PC-9 (cell line): ENCODE results near the gene GLDN. TPM values are rescaled to one million over a fixed set of nuclear protein-coding genes. Genes with fewer than 3 reads are reported as not detected.
A peak's percentile ranks its signal among the peaks of the same experiment; 100 is the strongest.

Source experiments
- BruUV-seq: library from RNA; stranded (reverse); fragments of 400-500 nt; replicated peaks from 2 replicates; lab custom pipeline; 2021; lab: Mats Ljungman, UMichigan
- CTCF ChIA-PET: fragments of 300-600 bp; sonication (Branson Sonifier 250); formaldehyde crosslinking; loops from one replicate; lab custom pipeline; 2022; ENCODE audit warnings: antibody characterized with exemption; lab: Charles Lee
- POLR2A ChIA-PET: fragments of 300-600 bp; sonication (Branson Sonifier 250); formaldehyde crosslinking; loops from one replicate; lab custom pipeline; 2022; ENCODE audit warnings: antibody characterized with exemption; ENCODE audit not compliant: unreplicated experiment; lab: Charles Lee
- DNase-seq, 2 experiments: peaks; one replicate each; pipeline versions ENCODE4 v3.0.0 to v3.0.0-alpha.2; 2015 to 2022; ENCODE audit warnings: mixed read lengths in 1 of 2
- H2AFZ ChIP-seq: fragments of 200-600 bp; sonication (generic); 2 replicates; pipeline ENCODE4 v1.8.1; 2017; ENCODE audit warnings: antibody characterized with exemption
- H3F3A ChIP-seq: fragments of 200-600 bp; sonication (generic); 2 replicates; pipeline ENCODE4 v1.8.1; 2017; ENCODE audit warnings: antibody characterized with exemption, mild to moderate bottlenecking, low read depth; ENCODE audit not compliant: insufficient read depth
- H3K27ac ChIP-seq: fragments of 200-600 bp; sonication (generic); 2 replicates; pipeline ENCODE4 v1.6.1; 2016; ENCODE audit warnings: mixed run types
- H3K27me3 ChIP-seq: fragments of 200-600 bp; sonication (generic); 2 replicates; pipeline ENCODE4 v1.6.1; 2016; ENCODE audit warnings: low read depth, mixed run types; ENCODE audit not compliant: insufficient read depth
- H3K36me3 ChIP-seq: fragments of 200-600 bp; sonication (generic); 2 replicates; pipeline ENCODE4 v1.6.1; 2016; ENCODE audit warnings: low read depth, mixed run types
- H3K4me1 ChIP-seq: fragments of 200-600 bp; sonication (generic); replicated peaks from 2 replicates; pipeline ENCODE4 v1.6.1; 2016; ENCODE audit warnings: mixed run types; ENCODE audit not compliant: insufficient read depth
- H3K4me2 ChIP-seq: fragments of 200-600 bp; sonication (generic); 2 replicates; pipeline ENCODE4 v1.6.1; 2017; ENCODE audit warnings: mixed run types
- H3K4me3 ChIP-seq: fragments of 200-600 bp; sonication (generic); 2 replicates; pipeline ENCODE4 v1.6.1; 2016; ENCODE audit warnings: mixed run types
- H3K79me2 ChIP-seq: fragments of 200-600 bp; sonication (generic); 2 replicates; pipeline ENCODE4 v1.6.1; 2017; ENCODE audit warnings: low read depth, mixed run types
- H3K9me2 ChIP-seq: fragments of 200-600 bp; sonication (generic); 2 replicates; pipeline ENCODE4 v1.8.1; 2017; ENCODE audit warnings: mild to moderate bottlenecking; ENCODE audit not compliant: insufficient read depth
- H3K9me3 ChIP-seq: fragments of 200-600 bp; sonication (generic); 2 replicates; pipeline ENCODE4 v1.8.1; 2016; ENCODE audit warnings: low read depth; ENCODE audit not compliant: insufficient read depth
- H4K20me1 ChIP-seq: fragments of 200-600 bp; sonication (generic); 2 replicates; pipeline ENCODE4 v1.8.1; 2017; ENCODE audit not compliant: insufficient read depth
- EZH2 ChIP-seq: fragments of 200-600 bp; sonication (generic); IDR thresholded peaks from 2 replicates; pipeline ENCODE4 v1.8.0; 2017; ENCODE audit warnings: antibody characterized with exemption, low read depth
- intact Hi-C: fragments of 100-400 bp; cut with micrococcal nuclease; formaldehyde crosslinking; loops from one replicate; pipeline ENCODE4 v1.10.0; 2022; ENCODE audit not compliant: unreplicated experiment
- total RNA-seq: library from RNA; stranded (reverse); gene quantifications from 2 replicates; pipeline ENCODE4 v1.2.3, GENCODE V29; 2021
- TF ChIP-seq, protein P1 (sequence below): fragments of 200-600 bp; sonication (generic); conservative IDR thresholded peaks from 2 replicates; pipeline ENCODE4 v1.6.1; 2017; ENCODE audit warnings: mixed run types, antibody characterized with exemption, mild to moderate bottlenecking, moderate library complexity

Gene GLDN
- total RNA-seq, 1 experiment from 2014 or later: not detected

DNA sequence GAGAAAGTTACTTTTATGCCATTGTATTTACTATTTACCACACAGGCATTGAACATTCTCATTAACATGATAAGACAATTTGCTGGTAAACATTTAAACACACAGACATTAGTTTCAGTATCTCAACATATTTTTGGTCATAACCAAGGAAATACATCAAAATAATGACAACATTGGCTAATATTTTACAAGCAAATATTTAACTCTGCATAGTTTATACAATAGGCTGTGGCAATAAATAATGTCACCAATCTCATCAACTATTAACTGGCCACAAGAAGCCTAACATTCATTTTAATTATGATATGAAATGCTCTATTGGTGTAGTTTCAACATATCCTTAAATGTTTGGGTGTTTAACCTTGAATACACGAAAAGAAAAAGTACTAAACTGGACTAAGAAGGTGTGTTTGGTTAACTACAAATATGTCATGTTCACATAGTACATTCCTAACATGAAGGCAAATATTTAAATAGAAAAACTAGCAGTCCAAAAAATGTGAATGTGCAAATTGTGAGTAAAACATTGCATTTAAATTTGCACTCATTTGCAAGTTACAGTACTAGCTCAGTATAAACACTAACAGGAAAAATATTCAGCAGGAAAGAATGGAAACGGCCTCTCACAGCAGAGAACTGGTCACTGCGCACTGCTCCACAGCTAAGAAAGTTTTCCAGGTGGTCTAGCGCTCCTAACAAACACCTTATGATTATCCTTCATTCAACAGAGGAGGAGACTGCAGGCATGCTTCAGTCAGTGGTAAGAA, 106.6 kb downstream of the GLDN start:
- Histone ChIP-seq H2AFZ (no peak overlapping the region), H3K27ac (no peak overlapping the region), H3K9me3 (no peaks in the 10 kb centered on the region), H3K27me3 (no peaks in the 10 kb centered on the region), H3K4me2 (no peak overlapping the region), H3K4me3 (no peak overlapping the region), H3K4me1 (peaks cover 24% of the 10 kb centered on the region), H4K20me1 (no peaks in the 10 kb centered on the region), H3K79me2 (no peaks in the 10 kb centered on the region), H3F3A (peaks cover 13% of the 10 kb centered on the region), H3K36me3 (peaks cover 4% of the 10 kb centered on the region; the same call in 1 of the 2 replicates), H3K9me2 (no peaks in the 10 kb centered on the region)
- ChIA-PET CTCF (no interaction called here), POLR2A (interaction anchor here (0.7 kb wide), 1 partner anchor 802 kb away, joined by 5 read pairs; no protein-coding TSS in a partner anchor)
- no peak for DNase-seq
- BruUV-seq: no TSS peak
- intact Hi-C loops: no loop called here
- TF ChIP-seq, protein P1, sequence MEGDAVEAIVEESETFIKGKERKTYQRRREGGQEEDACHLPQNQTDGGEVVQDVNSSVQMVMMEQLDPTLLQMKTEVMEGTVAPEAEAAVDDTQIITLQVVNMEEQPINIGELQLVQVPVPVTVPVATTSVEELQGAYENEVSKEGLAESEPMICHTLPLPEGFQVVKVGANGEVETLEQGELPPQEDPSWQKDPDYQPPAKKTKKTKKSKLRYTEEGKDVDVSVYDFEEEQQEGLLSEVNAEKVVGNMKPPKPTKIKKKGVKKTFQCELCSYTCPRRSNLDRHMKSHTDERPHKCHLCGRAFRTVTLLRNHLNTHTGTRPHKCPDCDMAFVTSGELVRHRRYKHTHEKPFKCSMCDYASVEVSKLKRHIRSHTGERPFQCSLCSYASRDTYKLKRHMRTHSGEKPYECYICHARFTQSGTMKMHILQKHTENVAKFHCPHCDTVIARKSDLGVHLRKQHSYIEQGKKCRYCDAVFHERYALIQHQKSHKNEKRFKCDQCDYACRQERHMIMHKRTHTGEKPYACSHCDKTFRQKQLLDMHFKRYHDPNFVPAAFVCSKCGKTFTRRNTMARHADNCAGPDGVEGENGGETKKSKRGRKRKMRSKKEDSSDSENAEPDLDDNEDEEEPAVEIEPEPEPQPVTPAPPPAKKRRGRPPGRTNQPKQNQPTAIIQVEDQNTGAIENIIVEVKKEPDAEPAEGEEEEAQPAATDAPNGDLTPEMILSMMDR: no peak
- TF ChIP-seq EZH2: no peak

DNA sequence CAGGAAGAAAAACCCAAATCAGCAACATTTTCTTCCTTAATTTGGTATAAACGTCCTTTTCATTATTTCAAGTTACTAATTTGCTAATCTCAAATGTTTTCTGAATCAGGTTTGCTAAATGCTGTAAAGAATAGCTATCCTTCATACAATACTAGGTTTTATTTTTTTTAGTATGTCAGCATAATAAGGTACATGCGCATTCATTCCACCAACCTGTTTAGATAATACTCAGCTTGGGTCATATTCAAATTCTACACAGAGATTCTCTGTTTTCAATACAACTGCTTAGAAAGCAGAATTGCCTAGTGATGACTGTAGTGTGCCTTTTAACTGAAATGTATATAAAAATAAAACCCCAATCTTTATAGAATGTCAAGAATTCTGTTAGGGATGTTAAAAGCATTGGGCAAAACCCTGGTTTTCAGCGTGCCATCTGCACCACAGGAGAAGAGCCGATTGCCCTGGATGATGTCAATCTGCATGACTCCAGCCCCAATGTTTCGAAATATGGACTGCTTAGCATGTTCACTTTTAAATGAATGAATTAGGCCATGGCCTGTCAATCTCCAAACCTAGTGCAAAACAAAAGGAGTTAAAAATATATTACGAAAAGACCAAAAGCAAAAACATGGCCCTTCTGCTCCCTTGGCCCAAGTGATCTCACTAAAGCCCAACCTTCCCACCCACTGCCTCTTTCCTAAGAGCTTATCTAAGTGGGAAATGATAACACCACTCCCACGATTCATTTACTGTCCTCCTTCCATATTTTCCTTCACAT, 107.4 kb downstream of the GLDN start:
- Histone ChIP-seq H3K9me3 (no peaks in the 10 kb centered on the region), H3K79me2 (no peaks in the 10 kb centered on the region), H3K27ac (peak overlapping the region; percentile 59; the same call in 1 of the 2 replicates), H3K9me2 (no peaks in the 10 kb centered on the region), H4K20me1 (no peaks in the 10 kb centered on the region), H3K4me3 (no peak overlapping the region), H3K36me3 (peaks cover 4% of the 10 kb centered on the region; the same call in 1 of the 2 replicates), H3K27me3 (no peaks in the 10 kb centered on the region), H3F3A (peaks cover 13% of the 10 kb centered on the region), H2AFZ (no peak overlapping the region), H3K4me2 (no peak overlapping the region), H3K4me1 (peaks cover 24% of the 10 kb centered on the region)
- TF ChIP-seq, protein P1: no peak
- TF ChIP-seq EZH2: no peak
- CTCF ChIA-PET: no interaction called here
- intact Hi-C loops: no loop called here
- no peak for DNase-seq
- POLR2A ChIA-PET: interaction anchor here (0.7 kb wide), 1 partner anchor 801 kb away, joined by 5 read pairs; no protein-coding TSS in a partner anchor
- BruUV-seq: no TSS peak

DNA sequence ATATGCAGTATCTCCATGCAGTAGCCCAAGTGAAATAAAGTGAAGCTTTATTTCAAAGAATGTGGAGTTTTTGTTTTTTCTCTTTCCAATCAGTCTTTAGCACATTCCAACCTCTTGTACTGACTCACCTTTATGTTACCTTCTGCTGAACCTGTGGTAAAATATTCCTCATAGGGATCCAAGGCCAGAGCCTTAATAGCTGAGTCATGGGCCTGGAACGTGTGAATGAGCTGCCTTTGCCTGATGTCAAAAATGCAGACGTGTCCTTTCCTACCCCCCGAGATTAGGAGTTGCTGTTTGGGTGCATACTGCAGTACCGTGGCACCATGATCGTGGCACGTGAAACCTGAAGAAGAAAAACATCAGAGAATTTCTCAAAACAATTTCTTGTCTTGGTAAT, 108.5 kb downstream of the GLDN start:
- Histone ChIP-seq H3K4me2 (peak overlapping the region; percentile 37), H3K9me3 (no peaks in the 10 kb centered on the region), H3K27me3 (no peaks in the 10 kb centered on the region), H3K4me3 (no peak overlapping the region), H3K4me1 (peaks cover 24% of the 10 kb centered on the region), H3K9me2 (no peaks in the 10 kb centered on the region), H3F3A (peaks cover 13% of the 10 kb centered on the region), H3K36me3 (peaks cover 4% of the 10 kb centered on the region; the same call in 1 of the 2 replicates), H2AFZ (no peak overlapping the region; the same call in 1 of the 2 replicates), H3K79me2 (no peaks in the 10 kb centered on the region), H4K20me1 (no peaks in the 10 kb centered on the region), H3K27ac (peak overlapping the region; percentile 59)
- POLR2A ChIA-PET: interaction anchor here (0.5 to 1.0 kb wide), 5 partner anchors 10 to 1232 kb away, joined by 3 to 9 read pairs (median 4); no protein-coding TSS in a partner anchor
- DNase-seq: peak; percentile 71 to 87
- BruUV-seq: no TSS peak
- intact Hi-C loops: no loop called here
- CTCF ChIA-PET: interaction anchor here (0.7 kb wide), 1 partner anchor 47 kb away, joined by 7 read pairs; no protein-coding TSS in a partner anchor
- no peak for TF ChIP-seq EZH2
- TF ChIP-seq, protein P1: no peak
